Measurements from ENCODE around the gene SYCE3. TPM values are rescaled to one million over a fixed set of nuclear protein-coding genes. Genes with fewer than 3 reads are reported as not detected.
A peak's percentile ranks its signal among the peaks of the same experiment; 100 is the strongest.

The SYCE3 gene
- total RNA-seq, 2 experiments from 2014 or later: 0.91 to 2.0 TPM

DNA sequence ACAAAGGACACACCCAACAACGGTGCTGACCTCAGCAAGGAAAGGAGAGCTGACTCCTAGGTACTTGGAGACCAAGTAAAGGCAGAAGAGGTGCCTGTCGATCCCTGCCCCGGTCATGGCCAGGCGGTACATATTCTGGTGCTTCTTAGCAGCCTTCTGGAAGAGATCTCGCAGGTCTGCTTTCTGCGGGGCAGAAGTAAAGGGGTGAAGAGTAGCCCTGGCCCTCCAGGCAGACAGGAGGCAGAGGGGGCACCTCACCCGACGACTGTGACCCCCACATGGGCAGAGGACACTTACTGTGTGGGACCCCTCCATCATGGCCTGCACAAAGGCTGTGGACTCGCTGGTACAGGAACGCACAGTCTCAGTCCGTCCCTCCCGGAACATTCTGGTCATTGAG, 8.1 kb upstream of the SYCE3 start:
- no peak overlapping the region for H3K4me3 Mint-ChIP-seq
- H3K27me3 Mint-ChIP-seq (ENCODE audit: low read depth): no peaks in the 10 kb centered on the region
- CTCF ChIA-PET: no interaction called here
- no peaks in the 10 kb centered on the region for H3K4me1 Mint-ChIP-seq (ENCODE audit: low read depth)
- H3K36me3 Mint-ChIP-seq (ENCODE audit: low read depth): peaks cover 15% of the 10 kb centered on the region
- no peaks in the 10 kb centered on the region for H3K9me3 Mint-ChIP-seq
- intact Hi-C loops (cut with micrococcal nuclease): no loop called here
- no peak for DNase-seq
- H3K27ac Mint-ChIP-seq: no peak overlapping the region

- no peak for DNase-seq
- no peaks in the 10 kb centered on the region for H3K9me3 Mint-ChIP-seq
- intact Hi-C loops (cut with micrococcal nuclease): no loop called here
- H3K4me1 Mint-ChIP-seq (ENCODE audit: low read depth): no peaks in the 10 kb centered on the region
- H3K27ac Mint-ChIP-seq: no peak overlapping the region
- H3K27me3 Mint-ChIP-seq (ENCODE audit: low read depth): no peaks in the 10 kb centered on the region
- H3K4me3 Mint-ChIP-seq: no peak overlapping the region
- peaks cover 15% of the 10 kb centered on the region for H3K36me3 Mint-ChIP-seq (ENCODE audit: low read depth)
- CTCF ChIA-PET: no interaction called here
Measured at GRCh38 chr22:50569896-50570535, 7.3 kb upstream of the SYCE3 start.

- H3K4me3 Mint-ChIP-seq: no peak overlapping the region
- H3K36me3 Mint-ChIP-seq (ENCODE audit: low read depth): peaks cover 15% of the 10 kb centered on the region
- intact Hi-C loops (cut with micrococcal nuclease): no loop called here
- DNase-seq: no peak
- no peak overlapping the region for H3K27ac Mint-ChIP-seq
- no peaks in the 10 kb centered on the region for H3K27me3 Mint-ChIP-seq (ENCODE audit: low read depth)
- H3K9me3 Mint-ChIP-seq: no peaks in the 10 kb centered on the region
- CTCF ChIA-PET: no interaction called here
- no peaks in the 10 kb centered on the region for H3K4me1 Mint-ChIP-seq (ENCODE audit: low read depth)
Measured at GRCh38 chr22:50569041-50569459, 6.3 kb upstream of the SYCE3 start.

GRCh38 chr22:50568626-50569025, 5.9 kb upstream of the SYCE3 start:
- CTCF ChIA-PET: no interaction called here
- intact Hi-C loops (cut with micrococcal nuclease): no loop called here
- no peaks in the 10 kb centered on the region for H3K9me3 Mint-ChIP-seq

GRCh38 chr22:50567721-50568252, 5.1 kb upstream of the SYCE3 start:
- intact Hi-C loops (cut with micrococcal nuclease): no loop called here
- Mint-ChIP-seq H3K27ac (no peak overlapping the region), H3K36me3 (ENCODE audit: low read depth) (peaks cover 15% of the 10 kb centered on the region), H3K4me1 (ENCODE audit: low read depth) (peaks cover 9% of the 10 kb centered on the region), H3K9me3 (no peaks in the 10 kb centered on the region), H3K4me3 (no peak overlapping the region), H3K27me3 (ENCODE audit: low read depth) (no peaks in the 10 kb centered on the region)
- DNase-seq: no peak
- CTCF ChIA-PET: no interaction called here

More at GRCh38 chr22:50568626-50569025, 5.9 kb upstream of the SYCE3 start:
- Mint-ChIP-seq H3K4me3 (no peak overlapping the region), H3K4me1 (ENCODE audit: low read depth) (peaks cover 3% of the 10 kb centered on the region), H3K36me3 (ENCODE audit: low read depth) (peaks cover 15% of the 10 kb centered on the region), H3K27ac (no peak overlapping the region), H3K27me3 (ENCODE audit: low read depth) (no peaks in the 10 kb centered on the region)
- no peak for DNase-seq

GRCh38 chr22:50564289-50564688, 1.6 kb upstream of the SYCE3 start:
- Mint-ChIP-seq H3K9me3 (no peaks in the 10 kb centered on the region), H3K4me1 (ENCODE audit: low read depth) (peaks cover 13% of the 10 kb centered on the region), H3K27me3 (ENCODE audit: low read depth) (no peaks in the 10 kb centered on the region), H3K36me3 (ENCODE audit: low read depth) (peaks cover 4% of the 10 kb centered on the region), H3K4me3 (no peak overlapping the region), H3K27ac (no peak overlapping the region)
- intact Hi-C loops (cut with micrococcal nuclease): no loop called here
- CTCF ChIA-PET: interaction anchor here (1.0 to 2.8 kb wide), 5 partner anchors 8 to 39 kb away, joined by 4 to 15 read pairs (median 11); partner anchors contain the start of genes KLHDC7B and SCO2
- DNase-seq: no peak

GRCh38 chr22:50563413-50564160, 868 bp upstream of the SYCE3 start:
- Mint-ChIP-seq H3K9me3 (no peaks in the 10 kb centered on the region), H3K4me1 (ENCODE audit: low read depth) (peaks cover 13% of the 10 kb centered on the region), H3K36me3 (ENCODE audit: low read depth) (peaks cover 4% of the 10 kb centered on the region), H3K27me3 (ENCODE audit: low read depth) (no peaks in the 10 kb centered on the region), H3K4me3 (peak overlapping the region; percentile 85), H3K27ac (no peak overlapping the region)
- CTCF ChIA-PET: interaction anchor here (0.7 to 2.8 kb wide), 17 partner anchors 9 to 311 kb away, joined by 3 to 13 read pairs (median 4); partner anchors contain the start of genes KLHDC7B and SCO2
- DNase-seq: no peak
- intact Hi-C loops (cut with micrococcal nuclease): no loop called here

GRCh38 chr22:50561401-50562358, 1.0 kb downstream of the SYCE3 start:
- Mint-ChIP-seq H3K27me3 (ENCODE audit: low read depth) (no peaks in the 10 kb centered on the region), H3K4me3 (peak overlapping the region; percentile 62), H3K27ac (no peak overlapping the region), H3K4me1 (ENCODE audit: low read depth) (peaks cover 13% of the 10 kb centered on the region), H3K36me3 (ENCODE audit: low read depth) (no peaks in the 10 kb centered on the region), H3K9me3 (no peaks in the 10 kb centered on the region)
- intact Hi-C loops (cut with micrococcal nuclease): loop anchor here (1.0 kb wide), 4 partner anchors 21 to 53 kb away; partner anchors contain the start of genes CHKB, NCAPH2 and SCO2
- no peak for DNase-seq
- CTCF ChIA-PET: interaction anchor here (0.5 kb wide), 1 partner anchor 20 kb away, joined by 4 read pairs; no protein-coding TSS in a partner anchor

GRCh38 chr22:50560034-50560433, 2.7 kb downstream of the SYCE3 start:
- Mint-ChIP-seq H3K4me3 (no peak overlapping the region), H3K9me3 (no peaks in the 10 kb centered on the region), H3K4me1 (ENCODE audit: low read depth) (peaks cover 13% of the 10 kb centered on the region), H3K36me3 (ENCODE audit: low read depth) (no peaks in the 10 kb centered on the region), H3K27me3 (ENCODE audit: low read depth) (no peaks in the 10 kb centered on the region), H3K27ac (no peak overlapping the region)
- CTCF ChIA-PET: interaction anchor here (0.6 to 1.1 kb wide), 3 partner anchors 11 to 230 kb away, joined by 3 read pairs; no protein-coding TSS in a partner anchor
- no peak for DNase-seq
- intact Hi-C loops (cut with micrococcal nuclease): no loop called here

DNA sequence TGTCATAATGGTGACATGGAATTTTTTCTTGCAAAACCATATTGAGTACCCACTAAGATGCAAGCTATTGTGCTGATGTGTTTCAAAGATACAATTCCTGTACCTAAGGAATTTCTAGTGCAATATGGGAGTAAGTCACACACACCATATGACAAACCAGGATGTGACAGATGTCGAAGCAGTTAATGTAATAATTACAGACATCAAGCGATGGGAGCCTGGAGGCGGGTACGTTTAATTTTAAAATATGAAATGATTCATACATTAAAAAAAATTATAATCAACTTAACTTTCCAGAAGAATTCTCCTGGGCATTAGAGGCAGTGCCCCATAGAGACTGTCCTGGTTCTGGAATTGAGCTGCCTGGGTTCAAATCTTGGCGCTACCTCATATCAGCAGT, 6.0 kb downstream of the SYCE3 start:
- CTCF ChIA-PET: interaction anchor here (1.1 to 1.9 kb wide), 4 partner anchors 12 to 31 kb away, joined by 3 to 7 read pairs (median 4); partner anchors contain the start of gene SCO2
- no peak overlapping the region for H3K4me3 Mint-ChIP-seq
- H3K27me3 Mint-ChIP-seq (ENCODE audit: low read depth): no peaks in the 10 kb centered on the region
- no peak overlapping the region for H3K27ac Mint-ChIP-seq
- H3K9me3 Mint-ChIP-seq: no peaks in the 10 kb centered on the region
- intact Hi-C loops (cut with micrococcal nuclease): no loop called here
- DNase-seq: no peak
- peaks cover 3% of the 10 kb centered on the region for H3K4me1 Mint-ChIP-seq (ENCODE audit: low read depth)
- no peaks in the 10 kb centered on the region for H3K36me3 Mint-ChIP-seq (ENCODE audit: low read depth)

- Mint-ChIP-seq H3K9me3 (no peaks in the 10 kb centered on the region), H3K27me3 (ENCODE audit: low read depth) (no peaks in the 10 kb centered on the region), H3K27ac (no peak overlapping the region), H3K36me3 (ENCODE audit: low read depth) (peaks cover 6% of the 10 kb centered on the region), H3K4me3 (no peak overlapping the region), H3K4me1 (ENCODE audit: low read depth) (peaks cover 13% of the 10 kb centered on the region)
- intact Hi-C loops (cut with micrococcal nuclease): no loop called here
- no peak for DNase-seq
- CTCF ChIA-PET: no interaction called here
Measured at GRCh38 chr22:50553310-50553709, 9.4 kb downstream of the SYCE3 start.
